ENCODE data around the gene ATRNL1. TPM values are rescaled to one million over a fixed set of nuclear protein-coding genes. Genes with fewer than 3 reads are reported as not detected.

Gene ATRNL1
- total RNA-seq, 1 donor from 2014 or later: 16.4 TPM

DNA sequence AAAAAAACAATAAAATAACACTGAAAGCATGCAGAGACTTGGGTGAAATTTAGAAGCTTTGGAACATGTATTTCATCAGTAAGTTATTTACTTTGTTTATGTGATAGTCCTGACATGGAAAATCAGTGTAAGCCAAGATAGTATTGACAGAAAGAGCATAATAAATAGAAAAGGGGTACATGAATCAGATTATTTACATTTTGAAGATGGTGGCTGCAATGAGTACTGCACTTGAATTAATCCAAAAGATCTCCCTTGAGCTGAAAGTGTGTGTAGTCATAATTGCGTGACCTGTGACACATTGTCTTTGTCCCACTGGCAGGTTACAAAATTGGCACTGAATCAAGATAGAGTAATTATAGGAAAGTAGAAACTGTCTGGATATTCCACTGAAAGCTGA lies 617.0 kb downstream of the ATRNL1 start:
- Mint-ChIP-seq H3K9me3 (no peaks in the 10 kb centered on the region), H3K27me3 (ENCODE audit: insufficient read depth, low read depth) (no peaks in the 10 kb centered on the region), H3K4me3 (no peak overlapping the region), H3K27ac (no peak overlapping the region), H3K4me1 (no peaks in the 10 kb centered on the region), H3K36me3 (no peaks in the 10 kb centered on the region)
- no peak overlapping the region for H3K27ac ChIP-seq
- H3K36me3 ChIP-seq: no peaks in the 10 kb centered on the region
- no peak for DNase-seq (ENCODE audit: low spot score)
- H2AFZ ChIP-seq (replicated peaks): no peak overlapping the region
- no peak overlapping the region for H3K9ac ChIP-seq
- TF ChIP-seq EZH2phosphoT487 (IDR thresholded peaks at IDR 0.05) (no peak), EZH2 (IDR thresholded peaks at IDR 0.05) (no peak)
- TF ChIP-seq, protein P1, sequence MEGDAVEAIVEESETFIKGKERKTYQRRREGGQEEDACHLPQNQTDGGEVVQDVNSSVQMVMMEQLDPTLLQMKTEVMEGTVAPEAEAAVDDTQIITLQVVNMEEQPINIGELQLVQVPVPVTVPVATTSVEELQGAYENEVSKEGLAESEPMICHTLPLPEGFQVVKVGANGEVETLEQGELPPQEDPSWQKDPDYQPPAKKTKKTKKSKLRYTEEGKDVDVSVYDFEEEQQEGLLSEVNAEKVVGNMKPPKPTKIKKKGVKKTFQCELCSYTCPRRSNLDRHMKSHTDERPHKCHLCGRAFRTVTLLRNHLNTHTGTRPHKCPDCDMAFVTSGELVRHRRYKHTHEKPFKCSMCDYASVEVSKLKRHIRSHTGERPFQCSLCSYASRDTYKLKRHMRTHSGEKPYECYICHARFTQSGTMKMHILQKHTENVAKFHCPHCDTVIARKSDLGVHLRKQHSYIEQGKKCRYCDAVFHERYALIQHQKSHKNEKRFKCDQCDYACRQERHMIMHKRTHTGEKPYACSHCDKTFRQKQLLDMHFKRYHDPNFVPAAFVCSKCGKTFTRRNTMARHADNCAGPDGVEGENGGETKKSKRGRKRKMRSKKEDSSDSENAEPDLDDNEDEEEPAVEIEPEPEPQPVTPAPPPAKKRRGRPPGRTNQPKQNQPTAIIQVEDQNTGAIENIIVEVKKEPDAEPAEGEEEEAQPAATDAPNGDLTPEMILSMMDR (IDR thresholded peaks at IDR 0.05): no peak
- H3F3A ChIP-seq (ENCODE audit: low read depth): no peaks in the 10 kb centered on the region
- no peaks in the 10 kb centered on the region for H3K79me2 ChIP-seq (ENCODE audit: low read depth)
- no peaks in the 10 kb centered on the region for H3K4me1 ChIP-seq
- no peak overlapping the region for H3K4me2 ChIP-seq
- H3K4me3 ChIP-seq: no peak overlapping the region
- H3K27me3 ChIP-seq: no peaks in the 10 kb centered on the region
- no peaks in the 10 kb centered on the region for H4K20me1 ChIP-seq (ENCODE audit: low read depth)
- no peaks in the 10 kb centered on the region for H3K9me3 ChIP-seq (ENCODE audit: low read depth)

DNA sequence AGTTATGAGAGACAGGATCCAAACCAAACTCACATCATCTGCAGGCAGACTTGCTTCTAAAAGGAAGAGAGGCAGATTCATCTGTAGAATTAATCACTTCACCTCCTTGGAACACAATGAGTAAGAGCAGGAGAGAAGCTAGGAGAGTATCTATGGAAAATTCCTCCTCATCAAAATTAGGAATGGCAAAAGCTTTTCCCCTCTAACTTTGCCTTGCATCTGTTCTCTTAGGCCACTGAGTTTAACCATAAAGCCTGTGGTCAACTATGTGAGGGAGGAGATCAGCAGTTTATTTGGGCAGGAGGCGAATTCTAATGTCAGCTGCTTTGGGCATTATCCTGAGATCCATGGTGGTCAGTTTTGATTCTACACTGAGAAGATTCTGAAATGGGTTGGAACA lies 618.1 kb downstream of the ATRNL1 start:
- no peak overlapping the region for H3K27ac ChIP-seq
- no peaks in the 10 kb centered on the region for H3F3A ChIP-seq (ENCODE audit: low read depth)
- H3K4me3 Mint-ChIP-seq: no peak overlapping the region
- H3K4me2 ChIP-seq: no peak overlapping the region
- TF ChIP-seq EZH2 (IDR thresholded peaks at IDR 0.05) (no peak), EZH2phosphoT487 (IDR thresholded peaks at IDR 0.05) (no peak)
- TF ChIP-seq, protein P1 (IDR thresholded peaks at IDR 0.05): no peak
- H3K4me1 ChIP-seq: no peaks in the 10 kb centered on the region
- no peaks in the 10 kb centered on the region for H3K4me1 Mint-ChIP-seq
- H3K9me3 ChIP-seq (ENCODE audit: low read depth): no peaks in the 10 kb centered on the region
- no peaks in the 10 kb centered on the region for H3K79me2 ChIP-seq (ENCODE audit: low read depth)
- H3K27ac Mint-ChIP-seq: no peak overlapping the region
- H4K20me1 ChIP-seq (ENCODE audit: low read depth): no peaks in the 10 kb centered on the region
- no peaks in the 10 kb centered on the region for H3K36me3 ChIP-seq
- no peaks in the 10 kb centered on the region for H3K27me3 ChIP-seq
- no peaks in the 10 kb centered on the region for H3K9me3 Mint-ChIP-seq
- DNase-seq (ENCODE audit: low spot score): no peak
- no peak overlapping the region for H3K4me3 ChIP-seq
- no peak overlapping the region for H2AFZ ChIP-seq (replicated peaks)
- no peaks in the 10 kb centered on the region for H3K36me3 Mint-ChIP-seq
- H3K9ac ChIP-seq: no peak overlapping the region
- H3K27me3 Mint-ChIP-seq (ENCODE audit: insufficient read depth, low read depth): no peaks in the 10 kb centered on the region

DNA sequence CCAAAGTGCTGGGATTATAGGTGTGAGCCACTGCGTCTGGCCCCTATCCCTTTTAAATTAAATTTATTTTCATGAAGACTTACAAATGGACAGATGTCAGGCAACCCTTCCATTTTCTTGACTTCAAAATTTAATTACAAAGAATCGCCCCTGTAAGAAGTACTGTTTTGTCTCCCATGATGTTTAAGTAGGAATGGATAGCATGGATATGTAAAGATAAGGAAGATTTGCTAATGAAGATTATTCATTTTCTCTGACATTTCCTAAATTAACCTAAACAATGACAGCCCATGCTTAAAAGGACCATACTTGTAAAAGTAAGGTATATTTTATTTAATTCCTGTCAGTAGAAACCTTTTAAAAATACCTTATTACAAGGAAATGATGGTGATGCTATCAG lies 627.0 kb downstream of the ATRNL1 start:
- no peaks in the 10 kb centered on the region for H3K4me1 ChIP-seq
- no peaks in the 10 kb centered on the region for H3K27me3 ChIP-seq
- H3K36me3 Mint-ChIP-seq: no peaks in the 10 kb centered on the region
- no peak overlapping the region for H3K4me3 Mint-ChIP-seq
- H3K4me1 Mint-ChIP-seq: no peaks in the 10 kb centered on the region
- no peaks in the 10 kb centered on the region for H3K9me3 Mint-ChIP-seq
- no peaks in the 10 kb centered on the region for H3K9me3 ChIP-seq (ENCODE audit: low read depth)
- H3K36me3 ChIP-seq: no peaks in the 10 kb centered on the region
- H3K9ac ChIP-seq: no peak overlapping the region
- no peaks in the 10 kb centered on the region for H4K20me1 ChIP-seq (ENCODE audit: low read depth)
- no peak overlapping the region for H3K4me2 ChIP-seq
- H3F3A ChIP-seq (ENCODE audit: low read depth): no peaks in the 10 kb centered on the region
- no peaks in the 10 kb centered on the region for H3K27me3 Mint-ChIP-seq (ENCODE audit: insufficient read depth, low read depth)
- H2AFZ ChIP-seq (replicated peaks): no peak overlapping the region
- no peak overlapping the region for H3K4me3 ChIP-seq
- no peak overlapping the region for H3K27ac Mint-ChIP-seq
- no peak overlapping the region for H3K27ac ChIP-seq
- TF ChIP-seq EZH2phosphoT487 (IDR thresholded peaks at IDR 0.05) (no peak), EZH2 (IDR thresholded peaks at IDR 0.05) (no peak)
- TF ChIP-seq, protein P1 (IDR thresholded peaks at IDR 0.05): no peak
- H3K79me2 ChIP-seq (ENCODE audit: low read depth): no peaks in the 10 kb centered on the region
- DNase-seq (ENCODE audit: low spot score): no peak
